ENCODE data around the gene HLCS.

The HLCS gene

GRCh38 chr21:36723371-36723881 is 243.0 kb downstream of the HLCS start:
- Histone ChIP-seq H3K9ac (ENCODE audit: low read length) (no peak overlapping the region), H3K9me3 (ENCODE audit: insufficient read depth, low read length) (no peaks in the 10 kb centered on the region), H4K20me1 (ENCODE audit: insufficient read depth, low read length) (no peaks in the 10 kb centered on the region), H3K27ac (ENCODE audit: low read length) (no peak overlapping the region), H3K36me3 (replicated peaks; ENCODE audit: low read depth, low read length) (no peaks in the 10 kb centered on the region), H3K4me2 (ENCODE audit: low read length) (no peak overlapping the region), H3K27me3 (ENCODE audit: low read depth, low read length) (no peaks in the 10 kb centered on the region), H2AFZ (ENCODE audit: low read depth, low read length) (no peak overlapping the region), H3K4me1 (ENCODE audit: low read length) (no peaks in the 10 kb centered on the region), H3K79me2 (ENCODE audit: low read length) (no peaks in the 10 kb centered on the region), H3K4me3 (ENCODE audit: low read length) (no peak overlapping the region)
- TF ChIP-seq, protein P1, sequence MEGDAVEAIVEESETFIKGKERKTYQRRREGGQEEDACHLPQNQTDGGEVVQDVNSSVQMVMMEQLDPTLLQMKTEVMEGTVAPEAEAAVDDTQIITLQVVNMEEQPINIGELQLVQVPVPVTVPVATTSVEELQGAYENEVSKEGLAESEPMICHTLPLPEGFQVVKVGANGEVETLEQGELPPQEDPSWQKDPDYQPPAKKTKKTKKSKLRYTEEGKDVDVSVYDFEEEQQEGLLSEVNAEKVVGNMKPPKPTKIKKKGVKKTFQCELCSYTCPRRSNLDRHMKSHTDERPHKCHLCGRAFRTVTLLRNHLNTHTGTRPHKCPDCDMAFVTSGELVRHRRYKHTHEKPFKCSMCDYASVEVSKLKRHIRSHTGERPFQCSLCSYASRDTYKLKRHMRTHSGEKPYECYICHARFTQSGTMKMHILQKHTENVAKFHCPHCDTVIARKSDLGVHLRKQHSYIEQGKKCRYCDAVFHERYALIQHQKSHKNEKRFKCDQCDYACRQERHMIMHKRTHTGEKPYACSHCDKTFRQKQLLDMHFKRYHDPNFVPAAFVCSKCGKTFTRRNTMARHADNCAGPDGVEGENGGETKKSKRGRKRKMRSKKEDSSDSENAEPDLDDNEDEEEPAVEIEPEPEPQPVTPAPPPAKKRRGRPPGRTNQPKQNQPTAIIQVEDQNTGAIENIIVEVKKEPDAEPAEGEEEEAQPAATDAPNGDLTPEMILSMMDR (IDR thresholded peaks at IDR 0.05; ENCODE audit: low read depth, low read length): no peak
- no peak for TF ChIP-seq EZH2phosphoT487 (IDR thresholded peaks at IDR 0.05; ENCODE audit: low read depth)

DNA sequence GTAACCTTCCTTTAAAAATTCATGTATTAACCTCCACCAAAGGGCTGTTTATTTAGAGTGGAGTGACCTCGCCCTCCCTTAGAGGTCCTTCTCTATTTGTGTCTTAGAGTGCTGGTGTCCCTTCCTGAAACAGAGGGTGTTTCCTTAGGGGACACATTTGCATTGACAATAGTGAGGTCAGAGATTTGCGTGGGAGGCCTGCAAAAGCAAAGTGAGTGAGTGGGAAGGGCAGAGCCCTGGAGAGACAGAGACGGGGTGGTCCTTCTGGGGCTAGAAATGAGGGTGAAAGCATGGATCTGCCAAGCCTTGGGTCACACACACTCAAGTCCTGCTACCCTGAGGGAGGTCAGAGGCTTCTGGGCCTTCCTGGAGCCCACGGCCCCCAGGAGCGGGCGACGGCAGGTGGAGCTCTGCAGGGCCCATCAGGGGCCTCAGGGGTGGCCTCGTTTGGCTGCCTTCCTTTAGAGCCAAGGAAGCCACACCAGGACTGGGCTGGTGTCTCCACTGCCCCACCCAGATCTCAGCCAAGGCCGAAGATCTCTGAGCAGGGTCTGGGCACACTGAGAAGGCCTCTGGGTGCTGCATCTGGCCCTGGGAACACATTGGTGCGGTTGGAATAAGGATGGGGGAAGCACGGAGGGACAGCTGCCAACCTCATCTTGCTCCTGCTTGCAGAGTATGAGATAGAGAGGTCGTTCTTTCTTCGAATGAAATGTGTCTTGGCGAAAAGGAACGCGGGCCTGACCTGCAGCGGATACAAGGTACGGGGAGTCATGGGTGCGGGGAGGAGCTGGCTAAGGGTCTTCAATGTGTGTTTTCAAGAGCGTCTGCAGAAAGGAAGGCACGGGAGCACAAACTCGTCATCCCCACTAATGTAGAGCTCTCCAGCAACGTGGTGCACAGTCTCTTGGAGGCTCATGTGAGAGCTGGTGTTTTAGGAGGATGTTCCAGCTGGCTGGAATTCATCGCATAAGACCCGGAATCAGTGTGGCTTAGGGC is 243.8 kb downstream of the HLCS start:
- H3K4me3 ChIP-seq (ENCODE audit: low read length): no peak overlapping the region
- H3K4me2 ChIP-seq (ENCODE audit: low read length): no peak overlapping the region
- no peak overlapping the region for H3K27ac ChIP-seq (ENCODE audit: low read length)
- H2AFZ ChIP-seq (ENCODE audit: low read depth, low read length): no peak overlapping the region
- H3K36me3 ChIP-seq (replicated peaks; ENCODE audit: low read depth, low read length): no peaks in the 10 kb centered on the region
- TF ChIP-seq, protein P1 (IDR thresholded peaks at IDR 0.05; ENCODE audit: low read depth, low read length): no peak
- TF ChIP-seq EZH2phosphoT487 (IDR thresholded peaks at IDR 0.05; ENCODE audit: low read depth): no peak
- H4K20me1 ChIP-seq (ENCODE audit: insufficient read depth, low read length): no peaks in the 10 kb centered on the region
- H3K4me1 ChIP-seq (ENCODE audit: low read length): no peaks in the 10 kb centered on the region
- no peak overlapping the region for H3K9ac ChIP-seq (ENCODE audit: low read length)
- H3K9me3 ChIP-seq (ENCODE audit: insufficient read depth, low read length): no peaks in the 10 kb centered on the region
- no peaks in the 10 kb centered on the region for H3K27me3 ChIP-seq (ENCODE audit: low read depth, low read length)
- H3K79me2 ChIP-seq (ENCODE audit: low read length): no peaks in the 10 kb centered on the region

- no peaks in the 10 kb centered on the region for H3K79me2 ChIP-seq (ENCODE audit: low read length)
- H3K4me3 ChIP-seq (ENCODE audit: low read length): no peak overlapping the region
- H3K4me2 ChIP-seq (ENCODE audit: low read length): no peak overlapping the region
- H3K4me1 ChIP-seq (ENCODE audit: low read length): no peaks in the 10 kb centered on the region
- no peaks in the 10 kb centered on the region for H4K20me1 ChIP-seq (ENCODE audit: insufficient read depth, low read length)
- TF ChIP-seq EZH2phosphoT487 (IDR thresholded peaks at IDR 0.05; ENCODE audit: low read depth): no peak
- TF ChIP-seq, protein P1 (IDR thresholded peaks at IDR 0.05; ENCODE audit: low read depth, low read length): no peak
- no peaks in the 10 kb centered on the region for H3K36me3 ChIP-seq (replicated peaks; ENCODE audit: low read depth, low read length)
- no peaks in the 10 kb centered on the region for H3K9me3 ChIP-seq (ENCODE audit: insufficient read depth, low read length)
- H3K9ac ChIP-seq (ENCODE audit: low read length): no peak overlapping the region
- H3K27ac ChIP-seq (ENCODE audit: low read length): no peak overlapping the region
- no peaks in the 10 kb centered on the region; the same call in 1 of the 2 replicates for H3K27me3 ChIP-seq (ENCODE audit: low read depth, low read length)
- no peak overlapping the region for H2AFZ ChIP-seq (ENCODE audit: low read depth, low read length)
These were observed 244.7 kb downstream of the HLCS start for GRCh38 chr21:36721817-36722216.

DNA sequence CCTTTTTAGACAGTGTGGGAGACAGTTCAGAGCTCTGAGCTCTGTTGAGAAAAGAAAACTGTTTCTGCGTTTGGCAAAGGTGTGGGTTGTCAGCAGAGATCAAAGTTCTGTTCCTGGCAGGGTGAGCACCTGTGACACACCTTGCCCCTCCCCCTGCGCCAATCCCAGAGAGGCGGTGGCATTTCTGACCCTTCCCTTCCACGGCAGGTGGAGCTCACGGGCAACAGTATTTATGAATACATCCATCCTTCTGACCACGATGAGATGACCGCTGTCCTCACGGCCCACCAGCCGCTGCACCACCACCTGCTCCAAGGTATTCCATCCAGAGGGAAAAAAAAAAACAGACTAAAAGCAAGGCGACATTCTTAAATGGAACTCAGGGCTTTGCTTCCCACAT is 246.9 kb downstream of the HLCS start:
- H3K79me2 ChIP-seq (ENCODE audit: low read length): no peaks in the 10 kb centered on the region
- peaks cover under 1% of the 10 kb centered on the region; the same call in 1 of the 2 replicates for H3K27me3 ChIP-seq (ENCODE audit: low read depth, low read length)
- H4K20me1 ChIP-seq (ENCODE audit: insufficient read depth, low read length): no peaks in the 10 kb centered on the region
- H3K4me2 ChIP-seq (ENCODE audit: low read length): no peak overlapping the region
- TF ChIP-seq EZH2phosphoT487 (IDR thresholded peaks at IDR 0.05; ENCODE audit: low read depth): no peak
- TF ChIP-seq, protein P1 (IDR thresholded peaks at IDR 0.05; ENCODE audit: low read depth, low read length): no peak
- no peak overlapping the region for H2AFZ ChIP-seq (ENCODE audit: low read depth, low read length)
- no peak overlapping the region for H3K9ac ChIP-seq (ENCODE audit: low read length)
- H3K4me1 ChIP-seq (ENCODE audit: low read length): no peaks in the 10 kb centered on the region
- no peak overlapping the region for H3K27ac ChIP-seq (ENCODE audit: low read length)
- H3K4me3 ChIP-seq (ENCODE audit: low read length): no peak overlapping the region
- no peaks in the 10 kb centered on the region for H3K36me3 ChIP-seq (replicated peaks; ENCODE audit: low read depth, low read length)
- no peaks in the 10 kb centered on the region for H3K9me3 ChIP-seq (ENCODE audit: insufficient read depth, low read length)

Measured in OCI-LY3 (cell line).